HG02623 (cell line): ENCODE measurements around the gene EPHA4.

Experiments used
- ATAC-seq: cut with Tn5 transposase; IDR thresholded peaks from one replicate; pipeline ENCODE4 v1.9.1; 2021; ENCODE audit warnings: moderate library complexity; ENCODE audit not compliant: unreplicated experiment

The EPHA4 gene

DNA sequence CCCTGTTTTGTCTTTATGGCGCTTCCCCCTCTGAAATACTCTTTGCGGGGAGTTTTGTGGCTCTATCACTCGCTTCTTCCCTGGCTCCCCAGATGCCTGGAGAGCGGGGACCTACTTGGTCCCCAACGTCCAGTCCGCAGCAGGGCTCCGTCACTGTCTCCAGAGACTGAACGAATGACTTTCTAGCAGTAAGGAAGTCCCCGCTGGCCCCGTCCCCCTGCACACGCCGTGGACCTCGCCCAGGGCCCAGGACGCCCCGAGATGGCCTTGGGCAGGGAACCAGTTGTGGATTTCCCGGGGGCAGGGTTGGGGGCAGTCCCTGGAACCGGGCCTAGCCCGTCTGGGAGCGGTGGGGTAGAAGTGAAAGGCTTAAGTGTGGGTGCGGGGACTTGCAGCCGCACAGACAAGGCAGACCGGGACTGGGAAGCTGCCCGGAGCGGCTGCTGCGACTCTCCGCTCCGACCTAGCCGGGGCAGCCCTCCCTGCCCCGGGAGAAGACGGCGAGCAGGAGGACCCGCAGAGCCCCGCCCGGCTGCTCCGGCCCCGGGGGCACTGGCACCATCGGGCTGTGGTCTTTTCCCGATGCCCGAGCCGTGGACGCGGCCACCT, 821 bp upstream of the EPHA4 start:
- ATAC-seq, result peak; percentile 23

DNA sequence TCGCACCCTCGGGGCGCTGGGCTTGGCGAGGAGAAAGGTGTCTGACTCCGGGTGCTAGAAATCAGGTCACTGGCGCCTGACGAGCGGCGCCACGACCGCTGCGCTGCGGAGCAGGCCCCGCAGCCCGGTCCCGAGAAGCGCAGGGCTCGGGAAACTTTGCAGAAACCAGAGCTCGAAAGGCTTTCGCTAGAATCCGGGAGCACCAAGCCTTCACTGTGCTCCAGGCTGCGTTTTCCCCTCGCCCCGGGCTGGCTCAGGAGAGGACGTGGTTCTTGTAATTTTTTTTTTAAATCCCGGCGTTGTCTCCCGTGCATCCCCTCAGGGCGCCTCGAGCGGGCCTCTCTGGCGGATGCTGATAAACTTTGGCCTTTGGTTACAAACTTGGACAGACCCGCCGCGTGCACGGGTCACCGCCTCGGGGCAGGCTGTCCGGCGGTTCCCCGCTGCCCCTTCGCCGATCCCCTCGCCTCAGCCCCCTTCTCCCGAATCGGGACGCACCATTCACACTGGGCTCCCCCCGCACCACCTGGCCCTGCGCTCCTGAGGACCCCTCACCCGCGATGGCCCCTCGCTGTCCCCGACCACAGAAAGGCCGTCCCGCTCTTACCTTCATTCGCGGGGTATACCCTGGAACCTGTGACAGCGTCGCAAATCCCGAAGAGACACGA, 419 bp downstream of the EPHA4 start:
- peak; percentile 1 for ATAC-seq

DNA sequence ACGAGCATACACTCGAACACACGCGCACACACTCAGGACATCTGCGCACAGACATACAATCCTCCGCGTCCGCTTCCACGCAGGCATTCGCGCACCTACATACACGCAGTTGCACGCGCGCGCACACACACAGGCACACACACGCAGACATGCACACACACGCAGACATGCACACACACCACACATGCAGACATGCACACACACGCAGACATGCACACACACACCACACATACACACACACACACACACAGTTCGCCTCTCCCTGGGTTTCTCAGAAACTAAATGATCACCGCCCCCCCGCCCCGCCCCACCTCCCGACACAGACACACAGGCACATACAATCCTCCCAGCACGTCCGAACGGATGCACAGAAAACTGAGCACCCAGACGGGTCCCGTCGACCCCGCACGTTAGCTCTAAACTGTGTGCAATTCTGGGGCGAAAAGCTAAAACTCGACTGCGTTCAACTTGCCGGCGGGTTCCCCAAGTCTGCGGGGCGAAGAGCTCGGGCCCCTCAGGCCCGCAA, 1.0 kb downstream of the EPHA4 start:
- ATAC-seq, result no peak

DNA sequence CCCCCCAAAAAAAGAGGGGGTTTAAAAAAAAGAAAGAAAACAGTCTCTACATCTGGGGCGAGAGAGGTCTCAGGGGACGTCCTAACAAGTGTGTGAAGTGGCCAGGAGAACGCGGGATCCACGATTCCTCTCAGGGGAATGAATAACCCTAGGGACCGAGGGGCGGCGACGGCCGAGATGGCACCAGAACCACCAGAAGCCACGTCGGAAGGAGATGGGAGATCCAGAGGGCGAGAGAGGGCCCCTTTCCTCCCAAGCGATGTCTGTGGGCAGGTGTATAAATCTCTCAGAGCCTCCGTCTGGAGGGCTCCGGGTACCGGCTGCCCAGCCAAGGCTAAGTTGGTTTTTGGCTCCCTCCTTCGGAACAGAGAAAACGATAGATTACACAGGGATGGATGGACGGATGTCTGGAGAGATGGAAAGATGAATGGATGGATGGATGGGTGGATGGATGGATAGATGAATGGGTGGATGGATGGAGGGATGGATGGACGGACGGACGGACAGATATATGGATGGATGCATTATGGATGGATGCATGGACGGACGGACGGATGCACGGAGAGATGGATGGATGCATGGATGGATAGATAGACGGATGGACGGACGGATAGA, 1.7 kb downstream of the EPHA4 start:
- ATAC-seq, result no peak

DNA sequence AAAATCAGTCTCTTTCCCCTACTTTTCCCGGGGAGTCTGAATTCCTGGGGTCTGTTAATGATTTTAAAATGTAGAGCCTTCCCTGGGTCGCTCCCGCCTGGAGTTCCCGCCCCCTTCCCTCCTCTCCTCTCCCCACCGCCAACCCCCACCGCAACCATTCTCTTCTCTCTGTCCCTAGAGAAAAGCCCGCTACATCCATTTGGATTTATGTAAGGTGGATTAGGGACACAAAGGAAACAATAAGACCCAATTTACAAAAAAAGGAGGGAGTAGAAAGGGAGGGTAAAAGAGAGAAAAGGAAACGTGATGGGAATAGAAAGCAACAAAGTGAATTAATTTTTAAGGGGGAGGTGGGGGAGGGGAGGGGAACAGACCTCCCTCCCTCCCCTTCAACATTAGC, 2.2 kb downstream of the EPHA4 start:
- no peak for ATAC-seq

DNA sequence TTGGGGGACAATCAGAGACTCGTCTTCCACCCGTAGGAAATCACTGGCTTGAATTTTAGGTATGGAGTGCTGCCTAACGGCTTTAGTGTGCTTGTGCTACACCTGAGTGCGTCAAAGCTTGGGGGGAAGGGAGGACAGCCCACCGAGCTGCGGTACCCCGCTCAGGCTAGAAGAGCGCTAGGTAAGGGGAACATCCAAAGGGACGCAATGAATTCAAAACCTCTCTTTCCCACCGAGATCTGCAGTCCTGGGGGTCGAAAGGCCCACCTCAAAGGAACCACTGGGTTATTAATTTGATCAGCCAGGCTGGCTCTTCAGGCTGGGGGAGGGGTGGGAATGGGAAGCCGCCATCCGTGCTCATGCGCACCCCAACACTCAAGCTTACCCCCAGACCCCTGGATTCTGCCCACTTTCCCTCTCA, 2.7 kb downstream of the EPHA4 start:
- ATAC-seq, result no peak

DNA sequence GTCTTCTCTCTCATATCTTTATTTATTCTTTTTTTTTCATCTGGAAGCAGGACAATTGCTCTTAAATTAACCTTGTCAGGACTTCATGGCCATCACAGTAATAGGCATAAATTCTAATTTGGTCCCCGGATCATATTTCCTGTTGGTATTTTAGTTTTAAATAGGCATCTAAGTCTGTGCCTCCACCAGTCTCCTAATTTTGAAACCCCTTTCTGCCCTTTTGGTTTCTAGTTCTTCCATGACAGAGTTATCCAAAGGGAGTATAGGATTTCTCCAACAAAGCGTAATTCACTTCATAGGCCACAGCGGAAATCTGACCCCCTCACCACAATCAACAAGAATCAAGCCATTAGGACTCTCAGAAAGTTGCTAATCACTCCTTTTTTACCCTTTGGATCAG, 3.8 kb downstream of the EPHA4 start:
- ATAC-seq, result no peak

DNA sequence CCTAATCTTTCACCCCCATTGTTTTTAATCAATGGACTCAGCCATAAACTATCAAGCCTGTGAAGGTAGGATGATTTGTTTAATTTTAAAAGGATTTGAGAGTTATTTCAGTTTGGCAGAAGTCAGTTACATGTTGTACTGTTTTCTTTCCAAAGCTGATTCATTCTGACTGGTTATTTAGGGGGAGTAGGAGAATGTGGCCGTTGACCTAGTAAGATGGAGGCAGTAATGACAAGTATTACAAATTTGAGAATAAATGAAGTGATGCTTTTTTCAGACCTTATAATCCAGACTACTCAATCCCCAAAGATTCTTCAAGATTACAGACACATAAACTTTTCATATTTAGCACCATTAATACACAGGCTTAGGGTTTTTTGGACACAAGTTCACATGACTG, 4.3 kb downstream of the EPHA4 start:
- ATAC-seq, result no peak

DNA sequence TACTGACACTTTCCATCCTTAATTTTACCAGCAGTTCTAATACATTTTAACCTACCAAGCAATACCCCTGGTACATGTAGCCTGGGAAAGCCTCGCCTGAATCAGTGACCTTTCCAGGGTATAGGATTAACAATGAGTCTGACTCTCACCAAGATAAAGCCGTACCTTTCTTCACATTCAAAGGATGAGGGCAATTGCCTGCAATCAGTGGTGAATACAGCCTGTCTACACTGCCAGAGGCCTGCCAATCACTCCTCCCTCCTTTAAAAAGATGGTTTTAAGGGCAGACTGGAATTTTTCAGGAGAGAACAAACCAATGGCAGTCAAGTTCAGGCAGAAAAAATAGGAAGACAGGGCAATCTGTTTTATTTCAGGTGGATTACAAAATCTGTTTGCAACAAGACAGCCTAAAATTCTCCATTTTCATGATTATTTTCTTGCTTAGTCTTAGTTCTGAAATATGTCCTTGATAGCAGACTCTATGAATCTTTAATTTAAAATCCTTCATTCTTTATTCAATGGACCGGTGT, 4.8 kb downstream of the EPHA4 start:
- no peak for ATAC-seq

DNA sequence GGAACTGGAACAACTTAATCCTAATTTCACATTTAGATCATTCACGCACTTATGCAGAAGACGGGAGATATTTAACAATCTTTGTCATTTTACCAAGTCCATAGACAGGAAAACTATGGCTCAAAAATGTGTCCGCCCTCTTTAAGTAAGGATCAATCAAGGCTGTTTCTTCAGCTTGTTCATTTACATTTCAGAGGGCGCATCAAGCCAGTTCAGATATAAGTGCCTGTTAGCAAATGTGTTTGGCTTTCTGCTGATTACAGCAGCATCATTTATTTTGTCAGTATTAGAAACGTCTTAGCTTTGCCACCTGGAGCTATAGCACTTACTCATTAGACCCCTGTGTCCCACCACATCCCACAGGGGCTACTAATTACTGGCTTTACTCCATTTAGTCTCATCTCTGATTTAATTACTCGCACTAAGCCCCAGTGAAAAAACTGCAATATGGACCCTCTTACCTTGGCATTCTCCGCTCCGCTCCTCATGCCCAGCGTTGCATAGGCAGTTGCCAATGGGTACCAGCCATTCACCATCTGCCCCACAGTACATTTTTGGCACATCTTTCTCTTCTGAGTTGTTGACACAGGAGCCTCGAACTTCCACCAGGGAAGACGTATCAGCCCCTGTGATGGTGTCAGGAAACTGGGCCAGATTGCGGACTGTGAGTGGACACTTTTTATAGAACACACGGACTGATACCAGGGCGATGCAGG, 8.7 kb downstream of the EPHA4 start:
- ATAC-seq, result no peak

DNA sequence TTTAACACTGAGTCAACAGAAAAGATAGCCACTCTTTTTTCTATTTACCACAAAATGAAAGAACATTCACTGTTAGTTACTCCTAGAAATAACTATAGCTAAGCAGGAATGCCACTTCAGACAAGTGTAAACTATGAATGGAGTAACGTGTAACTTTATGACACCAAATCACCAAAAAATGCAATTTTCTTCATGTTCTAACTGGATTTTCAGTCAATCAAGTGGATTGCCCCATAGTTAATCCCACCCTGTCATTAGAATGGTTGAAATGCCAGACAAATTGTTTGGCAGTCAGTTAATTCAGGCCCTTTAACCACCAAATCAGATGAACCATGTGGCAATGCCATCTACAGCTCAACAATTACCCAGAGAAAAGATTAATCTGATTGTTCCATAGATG, 9.9 kb downstream of the EPHA4 start:
- ATAC-seq, result no peak

DNA sequence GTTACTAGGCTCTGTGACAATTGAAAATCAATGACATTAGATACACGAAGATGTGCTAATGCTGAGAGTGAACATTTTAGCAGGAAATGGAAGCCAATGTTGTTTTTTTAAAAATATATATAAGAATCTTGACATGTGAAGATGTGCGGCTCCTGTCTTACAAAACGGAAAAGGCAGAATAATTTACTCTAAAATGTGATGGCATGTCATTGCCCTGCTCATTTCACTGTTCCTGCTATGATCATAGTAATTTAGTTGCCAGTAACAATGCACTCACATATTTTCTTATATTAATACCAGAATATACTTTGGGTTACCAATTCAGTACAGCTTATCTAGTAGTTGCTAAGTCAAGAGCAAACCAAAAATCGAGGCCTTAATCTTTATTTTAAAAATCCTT, 10.3 kb downstream of the EPHA4 start:
- ATAC-seq, result no peak

DNA sequence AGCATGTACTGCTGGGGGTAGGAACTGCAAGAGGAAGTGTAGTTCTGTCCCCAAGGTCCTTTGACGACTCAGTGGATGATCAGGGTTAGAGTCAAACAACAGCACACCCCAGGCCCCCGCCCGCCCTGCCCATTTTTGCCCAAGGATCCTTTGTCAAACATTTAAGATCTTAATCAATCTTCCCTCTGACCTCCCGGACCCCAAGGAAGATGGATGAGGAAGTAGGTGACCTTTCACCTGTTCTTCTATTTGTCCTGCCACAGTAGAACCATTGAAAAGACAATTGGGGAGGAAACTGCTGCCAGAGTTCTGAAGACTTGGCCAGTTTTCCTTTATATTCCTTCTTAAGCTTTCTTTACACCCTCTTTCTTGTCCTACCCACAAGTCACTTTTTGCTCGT, 12.1 kb downstream of the EPHA4 start:
- ATAC-seq, result no peak

DNA sequence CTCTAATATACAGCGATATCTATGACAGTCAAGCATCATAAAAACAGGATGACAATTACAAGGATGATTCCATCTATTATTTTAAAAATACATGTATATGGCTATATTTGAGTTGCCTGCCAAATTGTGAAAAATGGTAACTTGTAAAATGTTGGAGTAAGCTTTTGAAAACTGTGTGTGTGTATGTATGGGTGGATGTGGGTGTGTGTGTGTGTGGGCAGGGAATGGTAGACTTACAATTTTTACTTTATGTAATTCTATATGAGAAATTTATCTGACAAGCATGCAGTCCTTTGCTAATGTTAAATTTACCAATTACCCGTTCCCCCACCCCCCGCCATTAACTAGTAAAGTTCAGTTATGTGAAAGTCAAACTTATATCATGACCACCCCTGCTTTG, 14.0 kb downstream of the EPHA4 start:
- no peak for ATAC-seq

DNA sequence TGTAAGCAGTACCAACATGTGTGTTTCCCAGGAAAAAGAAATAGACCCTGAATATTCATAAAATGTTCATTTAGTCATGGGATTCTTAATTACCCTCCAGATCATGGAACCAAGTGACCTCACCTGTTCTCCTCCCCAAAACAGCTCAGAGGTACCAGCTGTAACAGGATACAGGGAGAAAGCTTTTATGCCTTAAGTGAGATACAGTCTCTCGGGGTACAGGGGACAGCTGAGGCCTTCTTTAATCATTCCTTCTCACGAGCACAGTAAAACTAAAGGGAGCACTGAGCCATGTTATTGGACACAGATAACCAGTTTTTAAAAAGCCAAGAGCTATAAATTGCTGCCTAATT, 16.6 kb downstream of the EPHA4 start:
- peak; percentile 37 for ATAC-seq

DNA sequence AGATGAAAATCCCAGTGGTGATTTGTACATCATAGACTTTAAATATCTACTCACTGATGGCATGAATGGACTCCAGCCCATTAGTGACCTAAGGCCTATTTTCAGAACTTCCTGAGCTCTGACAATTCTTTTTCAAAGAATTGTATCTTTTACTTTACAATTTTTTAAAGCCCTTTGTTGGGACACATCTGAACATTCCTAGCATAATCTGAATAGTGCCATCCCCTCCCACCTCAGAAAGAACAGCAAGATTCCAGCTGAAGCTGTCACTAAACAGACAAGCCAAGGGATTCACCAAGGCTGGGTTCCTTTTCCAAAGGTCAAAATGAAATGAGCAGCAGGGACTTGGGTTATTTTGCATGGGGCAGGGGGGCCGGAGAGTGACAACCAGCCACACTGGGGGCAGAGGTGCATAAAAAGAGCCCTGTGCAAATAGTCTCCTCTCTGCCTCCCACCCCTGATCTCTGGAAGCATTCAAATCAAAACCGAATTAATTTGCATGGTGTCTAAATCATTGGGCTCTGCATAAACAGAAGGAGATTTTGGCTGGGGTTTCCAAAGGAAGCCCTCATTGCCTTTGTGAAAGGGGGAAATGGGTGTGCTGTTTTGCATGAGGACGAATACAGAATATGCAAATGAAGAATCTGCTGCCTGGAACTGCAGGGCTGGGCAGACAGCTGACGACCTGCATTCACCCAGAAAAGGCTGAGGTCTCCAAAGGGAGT, 17.2 kb downstream of the EPHA4 start:
- peak; percentile 97 for ATAC-seq

DNA sequence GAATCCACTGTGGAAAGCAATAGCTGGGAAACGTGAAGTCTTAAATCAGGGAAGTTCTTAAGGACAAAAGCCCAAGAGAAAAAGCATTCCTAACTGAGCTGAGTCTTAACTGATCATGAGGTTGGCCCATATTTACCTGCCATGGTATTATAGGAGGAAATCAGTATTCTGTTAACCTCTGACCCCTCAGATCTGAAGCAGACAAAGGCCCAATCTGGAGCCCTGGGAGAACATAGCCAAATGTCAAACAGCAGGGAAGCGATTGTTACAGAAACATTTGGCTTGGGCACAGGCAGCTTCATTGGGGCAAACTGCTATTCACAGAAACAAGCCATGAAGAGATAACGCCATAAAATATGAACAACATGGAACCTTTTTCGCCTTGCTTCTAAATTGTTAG, 18.8 kb downstream of the EPHA4 start:
- no peak for ATAC-seq

DNA sequence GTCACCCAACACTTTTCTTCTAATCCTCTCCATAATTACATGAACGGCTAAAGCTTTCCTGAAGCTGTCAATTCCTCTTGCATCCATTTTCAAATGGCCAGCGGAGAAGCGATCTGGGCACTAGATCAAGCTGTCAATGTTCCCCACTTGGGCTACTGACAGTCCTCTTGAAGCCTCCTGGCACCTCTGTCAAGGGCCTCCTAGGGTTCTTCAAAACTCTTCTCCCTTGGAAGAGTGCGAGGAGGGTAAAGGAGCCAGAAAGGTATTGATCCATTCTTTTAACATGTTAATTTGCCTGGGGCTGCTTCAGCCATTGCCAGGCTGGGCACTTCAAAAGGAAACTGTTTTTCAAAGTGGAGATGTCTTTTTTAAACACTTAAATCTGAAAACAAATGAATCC, 19.8 kb downstream of the EPHA4 start:
- no peak for ATAC-seq

DNA sequence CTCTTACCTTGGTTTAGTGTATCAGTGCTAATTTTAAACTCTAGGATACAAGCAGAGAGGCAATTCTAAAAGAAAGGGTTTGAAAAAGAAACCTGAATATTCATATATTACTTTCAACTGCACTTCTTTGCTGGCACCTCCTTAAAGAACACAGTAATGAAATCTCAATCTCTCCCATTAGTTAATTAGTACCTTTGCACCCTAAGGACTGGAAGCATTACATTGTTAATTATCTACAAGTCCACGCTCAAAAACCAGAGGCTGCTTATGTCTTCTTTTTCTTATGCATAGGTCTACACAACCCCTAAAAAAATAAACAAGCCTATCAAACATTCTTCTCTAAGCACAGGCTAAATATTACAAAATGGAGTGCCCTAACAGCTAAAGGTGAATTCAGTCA, 20.2 kb downstream of the EPHA4 start:
- no peak for ATAC-seq

DNA sequence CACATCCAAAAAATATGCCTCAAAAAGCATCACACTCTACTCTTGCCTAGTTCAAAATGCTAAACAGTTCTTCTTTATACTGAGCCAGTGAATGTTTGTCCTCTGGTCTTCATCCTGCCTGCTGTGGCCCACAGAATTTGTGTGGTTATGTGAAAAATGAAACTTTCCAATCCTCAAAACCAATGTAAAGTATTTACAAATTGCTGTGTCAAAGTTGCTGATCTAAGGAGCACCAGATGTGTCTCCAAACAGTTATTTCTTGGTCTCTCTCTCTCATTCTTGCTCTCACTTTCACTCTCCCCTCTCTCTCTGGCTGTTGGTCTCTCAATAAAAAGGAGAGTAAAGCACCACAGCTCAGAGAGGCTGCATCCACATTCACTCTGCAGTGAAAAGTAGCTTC, 23.0 kb downstream of the EPHA4 start:
- peak; percentile 81 for ATAC-seq
